Uterus (tissue), 2 donors: ENCODE data around the gene TMEM220.

Source experiments
- CTCF ChIP-seq, 4 experiments: fragments of 200-600 bp in 2 of 4; fragments of 450-650 bp in 2 of 4; sonication (generic) in 2 of 4; IDR thresholded peaks; one replicate each; pipeline ENCODE4 v1.5.1; 2016 to 2019; ENCODE audit warnings: antibody characterized with exemption in 4 of 4, mild to moderate bottlenecking in 2 of 4, moderate library complexity in 1 of 4
- POLR2A ChIP-seq, 2 donors: fragments of 450-650 bp; IDR thresholded peaks; one replicate each; pipeline ENCODE4 v1.6.1; 2016; ENCODE audit warnings: antibody characterized with exemption in 2 of 2, mild to moderate bottlenecking in 1 of 2, moderate library complexity in 1 of 2

- TF ChIP-seq CTCF (IDR thresholded peaks at IDR 0.05): no peak
- no peak for TF ChIP-seq POLR2A (IDR thresholded peaks at IDR 0.05)
These were observed 47.9 kb downstream of the TMEM220 start for GRCh38 chr17:10681866-10682446.
